HepG2 (cell line): Measurements from ENCODE around the gene LTBR. TPM values are rescaled to one million over a fixed set of nuclear protein-coding genes. Genes with fewer than 3 reads are reported as not detected.

Source experiments
- BRF2 ChIP-seq: sonication (generic); formaldehyde crosslinking; IDR thresholded peaks from 2 replicates; pipeline ENCODE4 v1.8.1; 2022; ENCODE audit warnings: mild to moderate bottlenecking, missing genetic modification reagents
- CBX2 ChIP-seq, 2 experiments: fragments of 200-600 bp in 1 of 2; sonication (generic); formaldehyde crosslinking in 1 of 2; IDR thresholded peaks; 2 replicates each; pipeline versions ENCODE4 v1.7.0 to v1.8.1; 2018 to 2022; ENCODE audit warnings: low read depth in 2 of 2, low read length in 1 of 2, mild to moderate bottlenecking in 1 of 2, missing genetic modification reagents in 1 of 2
- NCOA2 ChIP-seq: sonication (generic); formaldehyde crosslinking; IDR thresholded peaks from 2 replicates; pipeline ENCODE4 v1.8.0; 2022; ENCODE audit warnings: inconsistent platforms
- RERE ChIP-seq: IDR thresholded peaks from 2 replicates; pipeline ENCODE4 v1.6.1; 2016; ENCODE audit warnings: low read depth, missing genetic modification reagents, missing compliant biosample characterization
- SALL1 ChIP-seq: sonication (generic); formaldehyde crosslinking; IDR thresholded peaks from 2 replicates; pipeline ENCODE4 v1.8.0; 2022; ENCODE audit warnings: mild to moderate bottlenecking, missing genetic modification reagents
- SIN3A ChIP-seq: IDR thresholded peaks from 2 replicates; pipeline ENCODE4 v1.6.1; 2011; ENCODE audit warnings: low read depth, mild to moderate bottlenecking, control low read depth, low read length, borderline replicate concordance
- SSRP1 ChIP-seq: IDR thresholded peaks from 2 replicates; pipeline ENCODE4 v1.6.1; 2016; ENCODE audit warnings: control low read depth
- ZGPAT ChIP-seq: IDR thresholded peaks from 2 replicates; pipeline ENCODE4 v1.6.1; 2016; ENCODE audit warnings: mild to moderate bottlenecking
- ZNF619 ChIP-seq: sonication (generic); formaldehyde crosslinking; IDR thresholded peaks from 2 replicates; pipeline ENCODE4 v1.4.0; 2020; ENCODE audit warnings: mild to moderate bottlenecking, missing genetic modification reagents
- ZNF773 ChIP-seq: sonication (generic); formaldehyde crosslinking; IDR thresholded peaks from 2 replicates; pipeline ENCODE4 v1.4.0; 2020; ENCODE audit warnings: missing genetic modification reagents, borderline replicate concordance
- ZNF777 ChIP-seq: sonication (generic); formaldehyde crosslinking; IDR thresholded peaks from 2 replicates; pipeline ENCODE4 v1.4.0; 2020; ENCODE audit warnings: missing genetic modification reagents
- ZSCAN20 ChIP-seq: sonication (generic); formaldehyde crosslinking; IDR thresholded peaks from 2 replicates; pipeline ENCODE4 v1.4.0; 2020; ENCODE audit warnings: missing genetic modification reagents, mild to moderate bottlenecking, borderline replicate concordance
- ZXDC ChIP-seq: sonication (generic); formaldehyde crosslinking; IDR thresholded peaks from 2 replicates; pipeline ENCODE4 v1.5.0; 2020; ENCODE audit warnings: mild to moderate bottlenecking, missing genetic modification reagents
- polyA plus RNA-seq, 8 experiments: library from polyadenylated mRNA; depleted of rRNA in 3 of 8; stranded (reverse) in 7 of 8; unstranded in 1 of 8; fragments of >200 nt; fragmentation: Illumina TruSeq in 4 of 8; extraction: Trizol in 4 of 8; gene quantifications; 2 replicates each; pipeline versions ENCODE4 v1.2.1 to v1.2.3, GENCODE V29; 2011 to 2016; ENCODE audit warnings: low read depth in 4 of 8, missing spikeins in 1 of 8, mixed read lengths in 1 of 8; ENCODE audit not compliant: insufficient read depth in 1 of 8
- total RNA-seq, 5 experiments: library from RNA; depleted of rRNA; stranded (reverse); fragments of >200 nt; fragmentation: Illumina TruSeq; extraction: Trizol; gene quantifications; 2 replicates each; pipeline ENCODE4 v1.2.3, GENCODE V29; 2016; ENCODE audit warnings: low read depth in 1 of 5

The LTBR gene
- total and polyA plus RNA-seq, 2 of the 13 experiments (the other 11 are each of a cell fraction or from before 2014, with no cell fraction given), result 31.4 to 34.8 TPM

- TF ChIP-seq ZNF619 (CRISPR knock-in tag), result peak; percentile 67; the same call in 1 of the 2 replicates
- no peak; the same call in 1 of the 2 replicates for TF ChIP-seq ZXDC
- peak; percentile 56; the same call in 1 of the 2 replicates for TF ChIP-seq ZSCAN20
- peak; percentile 53 for TF ChIP-seq SALL1 (CRISPR knock-in tag)
- no peak for TF ChIP-seq RERE (CRISPR knock-in tag)
- TF ChIP-seq NCOA2, result peak; percentile 77
- TF ChIP-seq BRF2 (CRISPR knock-in tag), result no peak
- no peak for TF ChIP-seq SIN3A
- TF ChIP-seq ZGPAT, result peak; percentile 79; the same call in 1 of the 2 replicates
- TF ChIP-seq CBX2 (IDR thresholded peaks at IDR 0.05; ENCODE audit: low read depth, low read length), result no peak
- no peak for TF ChIP-seq CBX2 (CRISPR knock-in tag; IDR thresholded peaks at IDR 0.05; ENCODE audit: low read depth)
- TF ChIP-seq SSRP1 (CRISPR knock-in tag), result peak; percentile 31; the same call in 1 of the 2 replicates
- peak; percentile 53; the same call in 1 of the 2 replicates for TF ChIP-seq ZNF773 (CRISPR knock-in tag)
- peak; percentile 81 for TF ChIP-seq ZNF777 (CRISPR knock-in tag)
These were observed 20.5 kb upstream of the LTBR start (continued) for GRCh38 chr12:6363330-6364043.
